Activated T-helper 1 cell treated with anti-CD3 and anti-CD28 coated beads, Interleukin-2, amount 50 U/mL, for 16 hours (primary cell): ENCODE data around the gene LIG3.
A peak's percentile ranks its signal among the peaks of the same experiment; 100 is the strongest.
"Not testable (repeated sequence)": the region's sequence is repeated elsewhere in the genome, so short reads cannot be mapped to it uniquely, and the experiment has no call there.

Source experiments
- DNase-seq, 2 donors: peaks; one replicate each; pipeline ENCODE4 v3.0.0-alpha.2; 2020; ENCODE audit warnings: low read depth in 1 of 2, low spot score in 1 of 2

LIG3 gene

DNA sequence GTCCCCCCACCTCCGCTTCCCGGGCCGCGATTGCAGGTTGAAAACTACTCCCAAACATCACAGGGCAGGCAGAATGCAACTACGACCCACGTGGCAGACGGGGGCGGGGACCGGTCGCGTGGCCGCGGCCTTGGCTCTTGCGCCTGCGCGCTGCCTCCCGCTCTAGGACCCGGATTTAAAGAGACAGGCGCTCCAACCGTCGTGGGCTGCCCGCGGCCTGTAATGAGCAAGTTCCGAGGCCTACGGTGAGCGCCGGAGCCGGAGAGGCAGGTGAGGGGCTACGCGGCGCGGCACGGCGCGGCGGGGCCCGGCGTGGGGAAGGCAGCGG lies at the start of gene LIG3:
Gene LIG3, plus strand, starts transcription at position 160 of the 328 bp plus-strand sequence. CDS start 2,494 bp downstream, outside the sequence.
- peak; percentile 82 to 88 for DNase-seq

GRCh38 chr17:34950780-34951179 lies 29.5 kb upstream of the LIG3 start:
- not testable (repeated sequence) for DNase-seq

GRCh38 chr17:34958438-34958837 lies 21.9 kb upstream of the LIG3 start:
- DNase-seq: no peak

GRCh38 chr17:34961093-34961911 lies 19.0 kb upstream of the LIG3 start, which contains the start of the genes CCT6B and ZNF830:
Gene CCT6B (minus strand): TSS chr17:34961460. CDS start chr17:34961393, 67 bp downstream.
Gene ZNF830 (plus strand): TSS chr17:34961540. CDS start chr17:34961567, 27 bp downstream.
- DNase-seq: peak; percentile 77 to 81

GRCh38 chr17:34974179-34974578 lies 6.1 kb upstream of the LIG3 start:
- DNase-seq: no peak

DNA sequence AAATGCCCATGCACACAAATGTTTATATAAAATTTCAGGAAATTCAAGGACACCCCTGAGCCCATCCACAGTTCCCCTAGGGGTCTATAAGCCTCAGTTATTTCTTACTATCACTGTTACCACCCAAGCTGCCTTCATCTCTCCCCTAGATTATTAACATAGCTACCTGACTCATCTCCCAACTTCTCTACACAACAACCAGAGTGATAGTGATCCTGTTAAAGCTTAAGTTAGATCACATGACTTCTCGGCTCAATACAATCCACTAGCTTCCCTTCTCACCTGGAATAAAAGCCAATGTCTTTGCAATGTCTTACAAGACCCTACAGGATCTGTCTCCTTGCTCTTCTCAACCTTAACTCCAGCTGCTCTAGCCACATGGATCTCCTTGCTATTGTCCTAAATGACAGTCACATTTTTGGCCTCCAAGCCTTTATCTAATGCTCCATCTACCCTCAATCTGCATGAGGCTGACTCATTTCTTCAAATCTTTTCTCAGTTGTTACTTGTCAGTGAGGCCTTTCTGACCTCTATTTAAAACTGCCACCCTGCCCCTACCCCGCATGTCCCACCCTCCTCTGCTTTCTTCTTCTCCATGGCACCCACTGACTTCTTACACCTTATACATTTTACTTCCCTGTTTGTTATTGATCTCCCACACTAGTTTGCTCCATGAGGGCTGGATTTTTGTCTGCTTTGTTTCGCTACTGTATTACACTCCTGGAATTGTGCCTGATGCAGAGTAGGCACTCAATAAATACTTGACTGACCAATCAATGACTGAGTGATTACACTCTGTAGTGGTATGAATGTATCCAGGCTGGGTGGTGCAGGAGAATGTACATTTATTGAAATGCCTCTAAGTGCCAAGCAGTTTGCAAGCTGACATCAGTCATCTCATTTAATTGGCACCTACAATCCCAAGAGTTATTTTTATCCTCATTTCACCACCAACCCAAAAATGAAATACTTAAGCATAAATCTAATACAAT lies 5.2 kb upstream of the LIG3 start:
- DNase-seq: no peak

GRCh38 chr17:34979153-34979552 lies 1.2 kb upstream of the LIG3 start:
- no peak for DNase-seq

- DNase-seq: no peak
Observed at GRCh38 chr17:34979650-34980352, 511 bp upstream of the LIG3 start.

DNA sequence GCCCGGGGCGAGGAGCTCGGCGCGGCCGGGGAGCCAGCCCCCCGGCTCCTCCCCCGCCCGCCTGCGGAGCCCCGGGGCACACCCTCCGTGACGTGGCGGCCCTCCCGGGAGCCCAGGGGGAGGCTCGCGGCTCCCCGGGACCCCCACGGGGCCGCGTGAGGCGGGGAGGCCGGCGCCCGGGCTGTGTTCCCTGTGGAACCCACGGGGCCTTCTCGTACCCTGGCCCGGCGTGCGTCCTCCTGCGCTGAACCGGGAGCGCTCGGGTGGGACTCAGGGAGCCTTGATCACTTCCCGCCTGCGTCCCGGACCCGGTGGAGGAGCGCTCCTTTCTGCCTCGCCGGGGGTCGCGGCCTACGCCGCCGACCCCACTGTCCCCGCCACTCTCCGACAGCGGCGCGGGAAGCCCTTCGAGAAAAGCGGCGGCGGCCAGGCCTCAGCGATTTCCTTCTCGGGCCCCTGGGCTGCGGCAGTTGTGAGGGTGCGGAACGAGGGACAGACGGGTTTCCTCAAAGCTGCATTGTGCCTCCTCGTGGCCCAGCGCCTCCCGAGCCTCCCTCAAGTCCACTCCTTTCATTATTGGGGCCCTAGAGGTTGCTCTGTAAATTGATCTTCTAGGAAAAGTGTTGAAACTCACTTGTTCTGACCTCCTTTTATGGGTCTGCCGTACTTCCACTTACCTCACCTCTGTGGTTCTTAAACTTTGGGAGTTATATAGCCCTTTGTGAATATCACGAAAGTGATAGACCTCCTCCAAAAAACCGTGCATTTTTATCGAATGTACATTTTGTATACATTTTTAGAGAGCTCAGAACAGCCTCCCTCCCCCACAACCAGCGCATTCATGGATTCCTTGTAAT lies 597 bp downstream of the LIG3 start:
- peak; percentile 43 to 66 for DNase-seq

GRCh38 chr17:34981538-34982241 lies 1.4 kb downstream of the LIG3 start:
- DNase-seq: no peak

DNA sequence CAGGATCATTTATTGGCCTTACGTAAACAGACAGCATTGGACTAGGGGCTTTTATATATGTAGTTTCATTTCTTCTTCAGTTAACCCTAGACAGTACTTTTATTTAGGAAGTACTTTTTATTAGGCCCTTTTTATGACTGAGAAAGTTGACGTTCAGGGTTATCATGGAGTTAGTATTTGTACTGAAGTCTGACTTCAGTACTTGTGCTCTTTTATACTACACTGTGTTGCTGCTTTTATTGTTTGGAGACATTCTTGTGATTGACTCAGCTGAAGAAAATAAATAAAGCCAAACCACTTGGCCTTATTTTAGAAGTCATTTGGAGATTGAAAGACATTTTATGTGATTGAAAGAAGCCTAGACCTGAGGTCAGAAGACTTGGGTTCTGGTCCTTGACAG lies 6.9 kb downstream of the LIG3 start:
- DNase-seq: no peak

DNA sequence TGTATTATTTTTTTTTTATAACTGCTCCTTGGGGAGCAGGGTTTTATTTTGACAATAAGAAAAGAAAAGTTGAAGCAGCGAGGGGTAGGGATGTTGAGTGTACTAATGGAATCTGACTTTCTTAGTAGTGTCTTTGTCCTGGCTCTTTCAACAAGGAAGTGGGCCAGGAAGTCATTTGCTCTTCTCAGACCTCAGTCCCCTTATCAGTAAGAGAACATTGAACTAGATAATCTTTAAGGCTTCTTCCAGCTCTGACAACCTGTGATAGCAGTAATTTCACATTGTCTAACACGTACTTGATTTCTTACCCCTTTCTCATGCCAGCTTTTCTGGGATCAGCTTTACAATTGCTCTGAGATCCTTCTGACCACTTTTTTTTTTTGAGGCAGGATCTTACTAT lies 8.3 kb downstream of the LIG3 start:
- DNase-seq: no peak

GRCh38 chr17:34989473-34989872 lies 9.2 kb downstream of the LIG3 start:
- no peak for DNase-seq

GRCh38 chr17:34990921-34991365 lies 10.6 kb downstream of the LIG3 start:
- DNase-seq: no peak

GRCh38 chr17:34991606-34992005 lies 11.3 kb downstream of the LIG3 start:
- DNase-seq: no peak

- no peak for DNase-seq
Observed at GRCh38 chr17:34993031-34993430, 12.7 kb downstream of the LIG3 start.

DNA sequence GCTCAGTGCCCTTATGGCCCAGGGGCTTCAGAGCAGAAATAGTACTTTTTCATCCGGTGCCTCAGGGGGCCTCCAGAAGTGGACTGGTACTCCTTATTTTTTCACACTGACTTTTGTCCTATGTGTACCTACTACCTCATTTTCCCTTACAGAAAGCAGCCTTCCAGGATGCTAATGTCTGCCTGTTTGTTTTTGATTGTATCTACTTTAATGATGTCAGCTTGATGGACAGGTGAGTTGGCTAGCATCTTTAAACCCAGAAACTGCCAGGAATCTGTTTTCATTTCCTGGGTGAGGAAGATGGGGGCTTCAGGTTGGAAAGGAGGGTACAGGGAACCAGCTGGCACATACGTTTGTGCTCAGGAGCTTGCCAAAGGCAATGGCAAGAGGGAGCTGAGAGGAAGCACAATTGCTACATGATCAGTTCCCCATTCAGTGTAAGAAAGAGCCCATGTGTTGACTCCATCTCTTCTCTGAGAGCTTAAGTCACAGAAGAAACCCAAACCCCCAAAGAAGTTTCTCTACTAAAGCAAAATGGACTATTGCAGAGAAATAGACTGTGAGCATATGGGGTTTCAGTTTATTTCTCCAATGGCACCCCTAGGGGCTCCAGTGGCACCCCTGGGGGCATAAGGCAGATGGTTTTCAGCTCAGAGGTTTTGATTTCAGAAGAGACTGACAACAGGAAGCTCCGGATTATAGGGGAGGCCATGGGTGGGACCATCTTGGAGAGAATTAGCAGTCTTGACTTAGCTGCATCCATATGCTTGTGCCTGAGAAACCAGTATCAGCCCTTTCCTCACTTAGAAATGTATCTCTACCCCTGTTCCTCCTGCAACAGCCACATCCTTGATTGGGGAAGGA lies 16.3 kb downstream of the LIG3 start:
- DNase-seq: no peak

GRCh38 chr17:34997355-34997862 lies 17.1 kb downstream of the LIG3 start:
- DNase-seq: no peak
